IMR-90 (cell line): ENCODE results near the gene KCNIP1. TPM values are rescaled to one million over a fixed set of nuclear protein-coding genes. Genes with fewer than 3 reads are reported as not detected.

Experiments
- ATAC-seq: fragments of 200-7000 bp; cut with Tn5 transposase; 2 replicates; pipeline ENCODE4 v1.9.1; 2020; ENCODE audit warnings: low read depth, mild to moderate bottlenecking, moderate library complexity
- BruUV-seq: library from RNA; stranded (reverse); fragments of 400-500 nt; replicated peaks from 2 replicates; lab custom pipeline; 2021; lab: Mats Ljungman, UMichigan
- CTCF ChIA-PET: fragments of 300-600 bp; formaldehyde crosslinking; extraction: SDS; loops from one replicate; lab custom pipeline; 2021; ENCODE audit warnings: antibody characterized with exemption; lab: Yijun Ruan, JAX
- POLR2A ChIA-PET: fragments of 300-600 bp; sonication (Branson Sonifier 250); formaldehyde crosslinking; loops from one replicate; lab custom pipeline; 2022; ENCODE audit warnings: antibody characterized with exemption; ENCODE audit not compliant: unreplicated experiment; lab: Charles Lee
- DNase-seq: peaks from one replicate; pipeline ENCODE4 v3.0.0; 2013
- H2AFZ ChIP-seq: replicated peaks from 2 replicates; pipeline ENCODE3; 2013; ENCODE audit warnings: low read length, mild to moderate bottlenecking; ENCODE audit not compliant: poor library complexity
- H2AK5ac ChIP-seq: 2 replicates; pipeline ENCODE4 v1.6.1; 2013; ENCODE audit warnings: low read depth, low read length, inconsistent platforms
- H2AK9ac ChIP-seq: replicated peaks from 2 replicates; pipeline ENCODE3; 2013; ENCODE audit warnings: mild to moderate bottlenecking, low read depth, low read length, moderate library complexity; ENCODE audit not compliant: poor library complexity
- H2BK120ac ChIP-seq: 2 replicates; pipeline ENCODE4 v1.6.1; 2013; ENCODE audit warnings: low read depth, low read length, inconsistent platforms
- H2BK15ac ChIP-seq: 3 replicates; pipeline ENCODE4 v1.6.1; 2013; ENCODE audit warnings: low read depth, low read length, inconsistent platforms
- H2BK20ac ChIP-seq: 2 replicates; pipeline ENCODE4 v1.6.1; 2013; ENCODE audit warnings: low read depth, mild to moderate bottlenecking, inconsistent platforms, low read length, moderate library complexity
- H2BK5ac ChIP-seq: 2 replicates; pipeline ENCODE4 v1.6.1; 2013; ENCODE audit warnings: mild to moderate bottlenecking, low read depth, low read length, inconsistent platforms; ENCODE audit not compliant: poor library complexity, severe bottlenecking
- H3K14ac ChIP-seq: replicated peaks from 2 replicates; pipeline ENCODE4 v1.6.1; 2013; ENCODE audit warnings: low read depth, low read length, inconsistent platforms
- H3K18ac ChIP-seq: 2 replicates; pipeline ENCODE4 v1.6.1; 2013; ENCODE audit warnings: low read depth, low read length, control low read depth
- H3K23ac ChIP-seq: 2 replicates; pipeline ENCODE4 v1.6.1; 2013; ENCODE audit warnings: low read depth, low read length, inconsistent platforms
- H3K27ac ChIP-seq: 2 replicates; pipeline ENCODE4 v1.5.1; 2013; ENCODE audit warnings: mild to moderate bottlenecking, control low read depth, low read length; ENCODE audit not compliant: insufficient read depth
- H3K27me3 ChIP-seq: 2 replicates; pipeline ENCODE4 v1.6.1; 2013; ENCODE audit warnings: low read length; ENCODE audit not compliant: control insufficient read depth, insufficient read depth
- H3K36me3 ChIP-seq: 2 replicates; pipeline ENCODE4 v1.6.1; 2013; ENCODE audit warnings: low read length, mixed read lengths; ENCODE audit not compliant: control insufficient read depth, insufficient read depth
- H3K4ac ChIP-seq: 2 replicates; pipeline ENCODE4 v1.6.1; 2013; ENCODE audit warnings: low read depth, low read length, inconsistent platforms
- H3K4me1 ChIP-seq: 2 replicates; pipeline ENCODE4 v1.6.1; 2013; ENCODE audit warnings: low read length, mixed read lengths; ENCODE audit not compliant: control insufficient read depth, insufficient read depth
- H3K4me2 ChIP-seq: 2 replicates; pipeline ENCODE4 v1.6.1; 2013; ENCODE audit warnings: low read depth, mild to moderate bottlenecking, control low read depth, low read length, moderate library complexity
- H3K4me3 ChIP-seq: 2 replicates; pipeline ENCODE4 v1.5.1; 2013; ENCODE audit warnings: low read depth, mild to moderate bottlenecking, control low read depth, low read length, moderate library complexity; ENCODE audit not compliant: insufficient read depth
- H3K56ac ChIP-seq: 2 replicates; pipeline ENCODE4 v1.6.1; 2013; ENCODE audit warnings: low read length, inconsistent platforms; ENCODE audit not compliant: insufficient read depth; ENCODE audit errors: extremely low read depth
- H3K79me1 ChIP-seq, 2 experiments: 2 replicates each; pipeline ENCODE4 v1.6.1; 2013; ENCODE audit warnings: low read length in 2 of 2, inconsistent platforms in 1 of 2, low read depth in 1 of 2
- H3K9ac ChIP-seq: 2 replicates; pipeline ENCODE4 v1.6.1; 2013; ENCODE audit warnings: low read depth, low read length, control low read depth
- H3K9me1 ChIP-seq: 2 replicates; pipeline ENCODE4 v1.6.1; 2013; ENCODE audit warnings: low read length, inconsistent platforms; ENCODE audit not compliant: insufficient read depth
- H3K9me3 ChIP-seq: 2 replicates; pipeline ENCODE4 v1.6.1; 2013; ENCODE audit warnings: low read length; ENCODE audit not compliant: control insufficient read depth, insufficient read depth
- H4K20me1 ChIP-seq: 2 replicates; pipeline ENCODE4 v1.6.1; 2013; ENCODE audit warnings: low read length, inconsistent platforms; ENCODE audit not compliant: insufficient read depth
- H4K5ac ChIP-seq: 2 replicates; pipeline ENCODE4 v1.6.1; 2013; ENCODE audit warnings: mild to moderate bottlenecking, low read depth, low read length, control low read depth
- H4K8ac ChIP-seq, 2 experiments: 2 replicates each; pipeline ENCODE4 v1.6.1; 2013; ENCODE audit warnings: low read depth in 2 of 2, low read length in 2 of 2, control low read depth in 1 of 2, inconsistent platforms in 1 of 2
- H4K91ac ChIP-seq: 2 replicates; pipeline ENCODE4 v1.6.1; 2013; ENCODE audit warnings: low read depth, low read length, inconsistent platforms; ENCODE audit not compliant: insufficient read depth
- BHLHE40 ChIP-seq: fragments of 150-350 bp; IDR thresholded peaks from 2 replicates; pipeline ENCODE4 v1.6.1; 2016; ENCODE audit warnings: mild to moderate bottlenecking, low read depth, low read length
- CEBPB ChIP-seq: IDR thresholded peaks from 2 replicates; pipeline ENCODE4 v1.6.1; 2012; ENCODE audit warnings: low read depth, low read length, improper control_type of control experiment
- CHD1 ChIP-seq: IDR thresholded peaks from 2 replicates; pipeline ENCODE4 v1.6.1; 2012; ENCODE audit warnings: low read depth, low read length, improper control_type of control experiment
- CTCF ChIP-seq: conservative IDR thresholded peaks from 2 replicates; pipeline ENCODE4 v1.5.1; 2012; ENCODE audit warnings: mild to moderate bottlenecking, low read depth, low read length, improper control_type of control experiment
- FOS ChIP-seq: fragments of 150-350 bp; IDR thresholded peaks from 2 replicates; pipeline ENCODE4 v1.6.1; 2016; ENCODE audit warnings: low read depth, low read length
- MAFK ChIP-seq: IDR thresholded peaks from 2 replicates; pipeline ENCODE4 v1.6.1; 2012; ENCODE audit warnings: low read depth, low read length, improper control_type of control experiment
- MAZ ChIP-seq: IDR thresholded peaks from 2 replicates; pipeline ENCODE4 v1.6.1; 2012; ENCODE audit warnings: low read depth, mild to moderate bottlenecking, low read length, improper control_type of control experiment, moderate library complexity, borderline replicate concordance
- MXI1 ChIP-seq: IDR thresholded peaks from 2 replicates; pipeline ENCODE4 v1.6.1; 2012; ENCODE audit warnings: low read depth, mild to moderate bottlenecking, low read length, moderate library complexity, borderline replicate concordance
- NFE2L2 ChIP-seq: fragments of 150-350 bp; IDR thresholded peaks from 2 replicates; pipeline ENCODE4 v1.6.1; 2016; ENCODE audit warnings: low read depth, mild to moderate bottlenecking, low read length
- POLR2A ChIP-seq: IDR thresholded peaks from 2 replicates; pipeline ENCODE4 v1.6.1; 2012; ENCODE audit warnings: mild to moderate bottlenecking, low read depth, low read length
- RAD21 ChIP-seq: IDR thresholded peaks from 2 replicates; pipeline ENCODE4 v1.6.1; 2012; ENCODE audit warnings: low read length, improper control_type of control experiment
- RCOR1 ChIP-seq: IDR thresholded peaks from 2 replicates; pipeline ENCODE4 v1.6.1; 2012; ENCODE audit warnings: mild to moderate bottlenecking, low read length, improper control_type of control experiment; ENCODE audit not compliant: insufficient replicate concordance
- RFX5 ChIP-seq: IDR thresholded peaks from 2 replicates; pipeline ENCODE4 v1.8.0; 2012; ENCODE audit warnings: low read depth, mild to moderate bottlenecking, low read length, moderate library complexity
- SMC3 ChIP-seq: fragments of 150-350 bp; IDR thresholded peaks from 2 replicates; pipeline ENCODE4 v1.6.1; 2016; ENCODE audit warnings: low read depth, mild to moderate bottlenecking, antibody characterized with exemption, low read length, moderate library complexity
- USF2 ChIP-seq: fragments of 150-350 bp; IDR thresholded peaks from 2 replicates; pipeline ENCODE4 v1.6.1; 2017; ENCODE audit warnings: mild to moderate bottlenecking, antibody characterized with exemption, low read length, low read depth
- WGBS, 2 experiments: methylation state at CpG; one replicate each; pipeline versions ENCODE4 v1.1.5 to v1.1.7; 2013; ENCODE audit warnings: missing lambda C conversion rate in 2 of 2; ENCODE audit not compliant: insufficient read length in 1 of 2; ENCODE audit errors: extremely low coverage in 2 of 2; 5-methylcytosine and 5-hydroxymethylcytosine counted together
- dilution Hi-C: fragments of 300-500 bp; cut with HindIII; formaldehyde crosslinking; loops from one replicate; pipeline ENCODE4 v1.14.3; 2018; ENCODE audit warnings: low sequenced_read_pairs; ENCODE audit not compliant: unreplicated experiment
- in situ Hi-C: fragments of 300-500 bp; cut with MboI; formaldehyde crosslinking; loops from 3 replicates; pipeline ENCODE4 v1.14.3; 2019; ENCODE audit warnings: low sequenced_read_pairs, inconsistent platforms, mixed read lengths
- intact Hi-C: fragments of 100-400 bp; cut with micrococcal nuclease; formaldehyde crosslinking; loops from 2 replicates; pipeline ENCODE4 v1.10.0; 2022
- polyA plus RNA-seq, 3 experiments: library from polyadenylated mRNA; depleted of rRNA; stranded (reverse); fragments of >200 nt; gene quantifications; 2 replicates each; pipeline ENCODE4 v1.2.3, GENCODE V29; 2012; ENCODE audit warnings: low replicate concordance in 1 of 3
- total RNA-seq: library from RNA; depleted of rRNA; stranded (reverse); fragments of >200 nt; gene quantifications from 2 replicates; pipeline ENCODE4 v1.2.3, GENCODE V29; 2012
- TF ChIP-seq, protein P1 (sequence below): fragments of 150-350 bp; IDR thresholded peaks from 2 replicates; pipeline ENCODE4 v1.6.1; 2016; ENCODE audit warnings: low read depth, mild to moderate bottlenecking, low read length, moderate library complexity, borderline replicate concordance

The KCNIP1 gene
- total and polyA plus RNA-seq, 2 of the 4 experiments (the other 2 are of a cell fraction), result not detected

- Histone ChIP-seq H3K4me1 (no peaks in the 10 kb centered on the region), H2AFZ (no peak overlapping the region), H3K27me3 (0 out of 2 replicates have a peak, but pooled peaks cover 3% of the 10 kb centered on the region), H2BK120ac (no peak overlapping the region), H2AK9ac (no peak overlapping the region), H3K4ac (no peak overlapping the region), H2BK15ac (no peak overlapping the region), H3K9me3 (no peaks in the 10 kb centered on the region), H4K91ac (no peak overlapping the region), H3K23ac (no peak overlapping the region), H4K20me1 (no peaks in the 10 kb centered on the region), H2AK5ac (no peak overlapping the region), H3K4me3 (no peak overlapping the region), H3K56ac (no peak overlapping the region), H3K27ac (no peak overlapping the region), H3K9ac (no peak overlapping the region), H3K4me2 (no peak overlapping the region), H3K14ac (no peak overlapping the region), H3K9me1 (no peaks in the 10 kb centered on the region), H3K36me3 (no peaks in the 10 kb centered on the region), H4K5ac (no peak overlapping the region), H3K18ac (no peak overlapping the region), H3K79me1 (no peaks in the 10 kb centered on the region), H2BK5ac (no peak overlapping the region), H4K8ac (no peak overlapping the region), H2BK20ac (no peak overlapping the region)
- ChIA-PET POLR2A (no interaction called here), CTCF (no interaction called here)
- WGBS, 2 experiments, result 0% methylated on average over 1 of the region's 6 CpGs; no CpG with 5 or more reads in 1 of the 2 experiments
- TF ChIP-seq BHLHE40 (no peak), RFX5 (no peak), CHD1 (no peak), CTCF (no peak), MAFK (no peak), FOS (no peak), SMC3 (no peak), MXI1 (no peak), USF2 (no peak), NFE2L2 (no peak), RCOR1 (no peak), CEBPB (no peak), MAZ (no peak), RAD21 (no peak), POLR2A (no peak)
- TF ChIP-seq, protein P1, sequence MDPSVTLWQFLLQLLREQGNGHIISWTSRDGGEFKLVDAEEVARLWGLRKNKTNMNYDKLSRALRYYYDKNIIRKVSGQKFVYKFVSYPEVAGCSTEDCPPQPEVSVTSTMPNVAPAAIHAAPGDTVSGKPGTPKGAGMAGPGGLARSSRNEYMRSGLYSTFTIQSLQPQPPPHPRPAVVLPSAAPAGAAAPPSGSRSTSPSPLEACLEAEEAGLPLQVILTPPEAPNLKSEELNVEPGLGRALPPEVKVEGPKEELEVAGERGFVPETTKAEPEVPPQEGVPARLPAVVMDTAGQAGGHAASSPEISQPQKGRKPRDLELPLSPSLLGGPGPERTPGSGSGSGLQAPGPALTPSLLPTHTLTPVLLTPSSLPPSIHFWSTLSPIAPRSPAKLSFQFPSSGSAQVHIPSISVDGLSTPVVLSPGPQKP, result no peak
- intact Hi-C loops (no loop called here), dilution Hi-C loops (no loop called here), in situ Hi-C loops (no loop called here)
- ATAC-seq (no peak), DNase-seq (no peak)
- no TSS peak for BruUV-seq
Observed at GRCh38 chr5:170701334-170701733, 197.5 kb downstream of the KCNIP1 start.
